Measurements from ENCODE around the gene PTH1R. TPM values are rescaled to one million over a fixed set of nuclear protein-coding genes. Genes with fewer than 3 reads are reported as not detected.

PTH1R gene
- total RNA-seq, 1 experiment from 2014 or later = not detected

DNA sequence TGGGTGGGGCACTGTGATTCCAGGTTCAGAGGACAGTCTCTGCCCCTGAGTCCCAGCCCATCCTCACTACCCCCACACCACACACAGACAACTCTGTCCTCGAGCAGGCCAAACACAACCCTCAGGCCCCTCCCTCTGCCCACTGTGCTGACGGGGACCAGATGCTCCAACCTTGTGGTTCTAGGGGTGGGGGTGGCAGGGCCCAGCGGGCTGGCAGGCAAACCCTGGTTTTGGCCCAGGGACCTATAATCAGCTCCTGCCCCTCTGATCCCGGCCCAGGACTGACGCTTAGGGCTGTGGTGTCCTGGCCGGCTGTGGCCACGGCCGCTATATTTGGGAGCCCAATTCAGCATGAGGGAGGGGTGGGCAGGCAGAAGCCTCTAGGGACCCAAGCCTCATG, 9.2 kb upstream of the PTH1R start:
- Histone ChIP-seq H3K36me3 (ENCODE audit: control insufficient read depth, insufficient read depth, low read length) (no peaks in the 10 kb centered on the region), H3K4me1 (ENCODE audit: control insufficient read depth, insufficient read depth, low read length) (no peaks in the 10 kb centered on the region), H3K27ac (ENCODE audit: low read length) (no peak overlapping the region), H3K9me3 (ENCODE audit: control insufficient read depth, insufficient read depth, low read depth, low read length) (no peaks in the 10 kb centered on the region), H3K27me3 (ENCODE audit: control insufficient read depth, insufficient read depth, low read length) (no peaks in the 10 kb centered on the region), H3K4me3 (ENCODE audit: low read depth in 2 of 2, low read length in 2 of 2) (no peak overlapping the region)
- no TSS peak for BruUV-seq (replicated peaks)
- intact Hi-C loops (cut with micrococcal nuclease; ENCODE audit: unreplicated experiment) = loop anchor here (5.0 kb wide), 1 partner anchor 39 kb away; no protein-coding TSS in a partner anchor
- CTCF ChIA-PET = interaction anchor here (1.5 kb wide), 1 partner anchor 27 kb away, joined by 4 read pairs; no protein-coding TSS in a partner anchor
- ATAC-seq (no peak), DNase-seq (ENCODE audit: low read depth, low spot score) (no peak)
- POLR2A ChIA-PET = no interaction called here
- TF ChIP-seq CTCF (IDR thresholded peaks at IDR 0.05) = no peak
- no peak for TF ChIP-seq SIN3A (IDR thresholded peaks at IDR 0.05; ENCODE audit: borderline replicate concordance, insufficient read depth, low read depth, low read length)
- TF ChIP-seq POLR2AphosphoS5 (IDR thresholded peaks at IDR 0.05; ENCODE audit: low read depth, low read length) = no peak
- TF ChIP-seq TCF7L2 (IDR thresholded peaks at IDR 0.05; ENCODE audit: low read depth, low read length) = no peak
- TF ChIP-seq, protein P1, sequence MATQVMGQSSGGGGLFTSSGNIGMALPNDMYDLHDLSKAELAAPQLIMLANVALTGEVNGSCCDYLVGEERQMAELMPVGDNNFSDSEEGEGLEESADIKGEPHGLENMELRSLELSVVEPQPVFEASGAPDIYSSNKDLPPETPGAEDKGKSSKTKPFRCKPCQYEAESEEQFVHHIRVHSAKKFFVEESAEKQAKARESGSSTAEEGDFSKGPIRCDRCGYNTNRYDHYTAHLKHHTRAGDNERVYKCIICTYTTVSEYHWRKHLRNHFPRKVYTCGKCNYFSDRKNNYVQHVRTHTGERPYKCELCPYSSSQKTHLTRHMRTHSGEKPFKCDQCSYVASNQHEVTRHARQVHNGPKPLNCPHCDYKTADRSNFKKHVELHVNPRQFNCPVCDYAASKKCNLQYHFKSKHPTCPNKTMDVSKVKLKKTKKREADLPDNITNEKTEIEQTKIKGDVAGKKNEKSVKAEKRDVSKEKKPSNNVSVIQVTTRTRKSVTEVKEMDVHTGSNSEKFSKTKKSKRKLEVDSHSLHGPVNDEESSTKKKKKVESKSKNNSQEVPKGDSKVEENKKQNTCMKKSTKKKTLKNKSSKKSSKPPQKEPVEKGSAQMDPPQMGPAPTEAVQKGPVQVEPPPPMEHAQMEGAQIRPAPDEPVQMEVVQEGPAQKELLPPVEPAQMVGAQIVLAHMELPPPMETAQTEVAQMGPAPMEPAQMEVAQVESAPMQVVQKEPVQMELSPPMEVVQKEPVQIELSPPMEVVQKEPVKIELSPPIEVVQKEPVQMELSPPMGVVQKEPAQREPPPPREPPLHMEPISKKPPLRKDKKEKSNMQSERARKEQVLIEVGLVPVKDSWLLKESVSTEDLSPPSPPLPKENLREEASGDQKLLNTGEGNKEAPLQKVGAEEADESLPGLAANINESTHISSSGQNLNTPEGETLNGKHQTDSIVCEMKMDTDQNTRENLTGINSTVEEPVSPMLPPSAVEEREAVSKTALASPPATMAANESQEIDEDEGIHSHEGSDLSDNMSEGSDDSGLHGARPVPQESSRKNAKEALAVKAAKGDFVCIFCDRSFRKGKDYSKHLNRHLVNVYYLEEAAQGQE (IDR thresholded peaks at IDR 0.05; ENCODE audit: insufficient read depth in 1 of 2, low read depth in 2 of 2, low read length in 1 of 2) = no peak
- in situ Hi-C loops (cut with HindIII; ENCODE audit: low pct_unique_long_range_greater_than_20kb, low sequenced_read_pairs) = no loop called here

- Histone ChIP-seq H3K27me3 (ENCODE audit: control insufficient read depth, insufficient read depth, low read length) (no peaks in the 10 kb centered on the region), H3K27ac (ENCODE audit: low read length) (no peak overlapping the region), H3K4me3 (ENCODE audit: low read depth in 2 of 2, low read length in 2 of 2) (no peak overlapping the region), H3K36me3 (ENCODE audit: control insufficient read depth, insufficient read depth, low read length) (no peaks in the 10 kb centered on the region), H3K4me1 (ENCODE audit: control insufficient read depth, insufficient read depth, low read length) (no peaks in the 10 kb centered on the region), H3K9me3 (ENCODE audit: control insufficient read depth, insufficient read depth, low read depth, low read length) (no peaks in the 10 kb centered on the region)
- intact Hi-C loops (cut with micrococcal nuclease; ENCODE audit: unreplicated experiment) = loop anchor here (5.0 kb wide), 1 partner anchor 38 kb away; no protein-coding TSS in a partner anchor
- in situ Hi-C loops (cut with HindIII; ENCODE audit: low pct_unique_long_range_greater_than_20kb, low sequenced_read_pairs) = no loop called here
- ATAC-seq (no peak), DNase-seq (ENCODE audit: low read depth, low spot score) (no peak)
- ChIA-PET POLR2A (no interaction called here), CTCF (no interaction called here)
- BruUV-seq (replicated peaks) = no TSS peak
- no peak for TF ChIP-seq POLR2AphosphoS5 (IDR thresholded peaks at IDR 0.05; ENCODE audit: low read depth, low read length)
- no peak for TF ChIP-seq SIN3A (IDR thresholded peaks at IDR 0.05; ENCODE audit: borderline replicate concordance, insufficient read depth, low read depth, low read length)
- no peak for TF ChIP-seq TCF7L2 (IDR thresholded peaks at IDR 0.05; ENCODE audit: low read depth, low read length)
- TF ChIP-seq, protein P1 (IDR thresholded peaks at IDR 0.05; ENCODE audit: insufficient read depth in 1 of 2, low read depth in 2 of 2, low read length in 1 of 2) = no peak
- no peak for TF ChIP-seq CTCF (IDR thresholded peaks at IDR 0.05)
Measured at GRCh38 chr3:46868948-46869347, 8.6 kb upstream of the PTH1R start.

All from Panc1 (cell line).